AG04449 (cell line): ENCODE results near the gene PIK3CD.

Source experiments
- CTCF ChIA-PET: fragments of 350-600 bp; formaldehyde crosslinking; extraction: SDS; loops from one replicate; lab custom pipeline; 2021; ENCODE audit warnings: antibody characterized with exemption; lab: Yijun Ruan, JAX
- POLR2A ChIA-PET: fragments of 400-600, 350-600 bp; formaldehyde crosslinking; extraction: SDS; loops from one replicate; lab custom pipeline; 2020; ENCODE audit warnings: antibody characterized with exemption, inconsistent platforms; lab: Yijun Ruan, JAX
- DNase-seq: peaks from one replicate; pipeline ENCODE4 v3.0.0-alpha.2; 2010; ENCODE audit warnings: low read depth, low spot score
- H3K4me3 ChIP-seq: 2 replicates; pipeline ENCODE4 v1.5.1; 2011; ENCODE audit warnings: low read depth, mild to moderate bottlenecking, control low read depth, low read length
- TF ChIP-seq, protein P1 (sequence below): IDR thresholded peaks from one replicate; pipeline ENCODE4 v1.5.1; 2011; ENCODE audit warnings: mild to moderate bottlenecking, moderate library complexity, low read length, control low read depth, inconsistent platforms; ENCODE audit not compliant: insufficient read depth; ENCODE audit errors: missing control alignments

The PIK3CD gene

DNA sequence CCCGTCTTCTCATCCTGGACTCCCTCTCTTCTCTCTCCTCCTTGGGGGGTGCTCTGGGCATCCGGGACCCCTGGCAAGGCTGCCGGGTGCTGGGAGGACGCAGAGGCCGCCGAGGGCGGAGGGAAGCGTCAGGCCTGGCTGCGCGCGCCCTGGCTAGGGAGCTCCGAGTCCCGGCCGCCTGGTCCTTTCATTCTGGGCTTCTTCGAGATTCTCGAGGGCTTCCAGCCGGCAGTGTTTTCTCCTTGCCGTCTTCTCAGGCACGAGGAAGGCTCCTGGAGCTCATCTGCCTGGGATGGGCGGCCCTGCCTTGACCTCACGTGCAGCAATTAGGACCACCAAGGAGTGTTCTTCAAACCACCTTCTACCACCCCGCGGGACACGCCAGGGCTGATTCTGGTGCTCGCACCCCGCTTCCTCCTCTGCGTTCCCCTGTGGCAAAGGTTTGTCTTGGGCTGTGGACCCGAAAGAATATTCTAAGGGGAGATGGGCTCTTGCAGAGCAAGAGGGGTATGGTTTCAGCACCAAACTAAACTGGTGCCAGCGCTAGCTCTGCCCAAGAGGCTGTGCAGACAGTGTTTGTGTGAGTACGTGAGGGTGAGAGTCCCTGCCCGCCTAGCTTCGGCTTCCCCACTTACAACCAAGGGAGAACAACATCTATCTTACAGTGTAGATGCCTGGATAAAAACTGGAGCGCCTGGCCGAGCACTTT is 36.5 kb downstream of the PIK3CD start:
- TF ChIP-seq, protein P1, sequence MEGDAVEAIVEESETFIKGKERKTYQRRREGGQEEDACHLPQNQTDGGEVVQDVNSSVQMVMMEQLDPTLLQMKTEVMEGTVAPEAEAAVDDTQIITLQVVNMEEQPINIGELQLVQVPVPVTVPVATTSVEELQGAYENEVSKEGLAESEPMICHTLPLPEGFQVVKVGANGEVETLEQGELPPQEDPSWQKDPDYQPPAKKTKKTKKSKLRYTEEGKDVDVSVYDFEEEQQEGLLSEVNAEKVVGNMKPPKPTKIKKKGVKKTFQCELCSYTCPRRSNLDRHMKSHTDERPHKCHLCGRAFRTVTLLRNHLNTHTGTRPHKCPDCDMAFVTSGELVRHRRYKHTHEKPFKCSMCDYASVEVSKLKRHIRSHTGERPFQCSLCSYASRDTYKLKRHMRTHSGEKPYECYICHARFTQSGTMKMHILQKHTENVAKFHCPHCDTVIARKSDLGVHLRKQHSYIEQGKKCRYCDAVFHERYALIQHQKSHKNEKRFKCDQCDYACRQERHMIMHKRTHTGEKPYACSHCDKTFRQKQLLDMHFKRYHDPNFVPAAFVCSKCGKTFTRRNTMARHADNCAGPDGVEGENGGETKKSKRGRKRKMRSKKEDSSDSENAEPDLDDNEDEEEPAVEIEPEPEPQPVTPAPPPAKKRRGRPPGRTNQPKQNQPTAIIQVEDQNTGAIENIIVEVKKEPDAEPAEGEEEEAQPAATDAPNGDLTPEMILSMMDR: no peak
- H3K4me3 ChIP-seq: peak overlapping the region; percentile 61
- ChIA-PET CTCF (interaction anchor here (0.6 to 1.8 kb wide), 9 partner anchors 12 to 343 kb away, joined by 3 to 15 read pairs (median 5); no protein-coding TSS in a partner anchor), POLR2A (interaction anchor here (0.7 to 0.9 kb wide), 2 partner anchors 17 to 149 kb away, joined by 3 read pairs; partner anchors contain the start of gene SLC25A33)
- DNase-seq: no peak

DNA sequence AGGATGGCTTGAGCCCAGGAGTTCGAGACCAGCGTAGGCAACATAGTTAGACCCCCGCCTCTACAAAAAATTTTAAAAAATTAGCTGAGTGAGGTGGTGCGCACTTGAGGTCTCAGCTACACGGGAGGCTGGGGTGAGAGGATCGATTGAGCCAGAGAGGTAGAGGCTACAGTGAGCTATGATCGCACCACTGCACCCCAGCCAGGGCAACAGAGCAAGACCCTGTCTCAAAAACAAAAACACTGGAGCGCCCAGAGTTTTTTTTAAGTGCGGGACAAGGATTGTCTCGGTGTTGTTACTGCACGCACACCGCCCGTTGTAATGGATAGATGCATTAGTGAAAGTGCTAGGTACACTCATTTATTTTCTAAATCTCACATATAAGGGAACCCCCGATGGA is 37.1 kb downstream of the PIK3CD start:
- TF ChIP-seq, protein P1: no peak
- ChIA-PET CTCF (interaction anchor here (0.8 to 1.8 kb wide), 6 partner anchors 12 to 78 kb away, joined by 3 to 15 read pairs (median 4); no protein-coding TSS in a partner anchor), POLR2A (no interaction called here)
- no peak for DNase-seq
- H3K4me3 ChIP-seq: peak overlapping the region; percentile 61

DNA sequence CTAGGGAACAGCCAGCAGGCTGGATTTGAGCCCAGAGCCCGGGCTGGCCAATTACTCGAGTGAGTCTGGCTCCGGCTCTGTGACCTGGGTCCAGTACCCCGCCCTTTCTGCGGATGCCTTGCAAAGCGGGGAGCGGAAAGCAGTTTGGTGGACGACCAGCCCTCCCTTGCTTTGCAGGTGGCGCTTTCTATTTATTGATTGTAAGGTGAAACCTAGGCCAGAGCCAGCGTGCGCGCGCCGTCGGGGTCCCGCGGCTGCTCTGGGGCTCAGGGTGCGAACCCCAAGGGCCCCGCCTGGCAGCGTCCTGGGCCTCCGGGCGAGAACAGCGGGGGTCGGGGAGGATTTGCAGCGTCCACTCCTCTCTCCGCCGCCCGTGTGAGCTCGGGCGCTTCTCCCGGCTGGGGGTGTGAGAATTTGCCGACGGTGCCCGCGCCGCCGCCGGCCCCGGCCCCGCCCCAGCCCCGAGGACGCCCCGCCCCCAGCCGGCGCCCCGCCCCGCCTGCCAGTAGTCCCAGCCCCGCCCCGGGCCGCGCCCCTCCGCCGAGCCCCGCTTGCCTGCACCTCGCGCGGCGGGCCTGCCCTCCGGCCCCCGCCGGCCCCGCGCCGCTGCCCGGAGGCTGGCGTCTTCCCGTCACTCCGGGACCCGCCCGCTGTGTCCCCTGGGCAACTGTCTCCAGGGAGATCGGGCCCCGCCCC is 37.6 kb downstream of the PIK3CD start:
- POLR2A ChIA-PET: no interaction called here
- TF ChIP-seq, protein P1: no peak
- peak overlapping the region; percentile 71 for H3K4me3 ChIP-seq
- CTCF ChIA-PET: interaction anchor here (0.8 to 5.2 kb wide), 5 partner anchors 11 to 62 kb away, joined by 3 to 29 read pairs (median 7); no protein-coding TSS in a partner anchor
- DNase-seq: no peak

DNA sequence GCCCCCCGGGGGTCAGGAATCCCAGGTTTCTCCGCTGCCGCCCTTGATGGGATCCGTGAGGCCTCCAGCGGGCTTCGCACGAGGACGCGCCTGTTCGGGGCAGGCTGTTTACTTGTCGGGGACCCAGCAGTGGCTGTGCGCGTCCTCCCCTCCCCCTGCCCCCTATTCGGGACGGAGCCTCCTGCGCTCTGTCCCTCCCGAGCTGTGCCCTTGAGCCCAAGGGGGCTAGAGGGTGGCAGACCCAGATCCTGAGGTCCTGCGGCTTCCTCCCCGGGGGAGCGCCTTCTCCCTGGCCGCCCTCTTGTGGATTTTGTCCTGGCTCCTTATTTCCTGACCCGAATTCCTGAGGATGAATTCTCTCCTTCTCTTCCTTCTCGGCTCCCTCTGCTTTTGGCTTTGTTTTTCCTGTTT is 38.4 kb downstream of the PIK3CD start:
- DNase-seq: no peak
- ChIA-PET CTCF (interaction anchor here (0.6 to 5.2 kb wide), 7 partner anchors 8 to 95 kb away, joined by 3 to 29 read pairs (median 5); no protein-coding TSS in a partner anchor), POLR2A (no interaction called here)
- TF ChIP-seq, protein P1: peak; percentile 17
- H3K4me3 ChIP-seq: peak overlapping the region; percentile 71

DNA sequence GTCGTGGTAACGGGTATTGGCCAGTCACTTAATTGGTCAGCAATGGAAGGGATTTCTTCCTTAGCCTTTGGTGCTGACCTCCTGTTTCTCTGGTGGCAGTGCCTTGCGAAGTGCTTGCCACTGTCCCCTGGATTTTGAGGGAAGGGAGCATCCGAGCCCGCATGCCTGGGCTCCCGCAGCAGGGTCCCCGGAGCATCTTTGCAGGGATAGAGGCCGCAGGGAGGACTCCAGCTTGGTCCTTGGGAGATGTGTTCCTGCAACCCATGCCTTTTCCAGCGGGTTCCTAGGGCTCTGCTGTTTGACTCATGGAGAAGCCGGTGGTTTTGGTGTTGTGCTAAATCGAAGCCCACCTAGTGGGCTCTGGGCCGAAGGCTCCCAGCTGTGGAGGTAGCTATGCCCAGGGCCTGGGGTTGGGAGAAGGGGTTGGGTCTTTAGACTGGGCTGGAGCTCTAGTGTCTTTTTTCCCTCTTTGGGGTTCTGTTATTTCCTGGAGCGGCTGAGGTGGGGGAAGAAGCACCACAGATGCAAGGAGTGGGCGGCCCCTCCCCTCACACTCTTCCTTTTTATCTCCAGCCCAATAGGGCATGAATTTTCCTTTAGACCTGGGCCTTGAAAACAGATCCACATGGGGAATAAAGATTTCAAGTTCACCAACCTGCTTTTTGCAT is 39.0 kb downstream of the PIK3CD start:
- peak overlapping the region; percentile 71 for H3K4me3 ChIP-seq
- DNase-seq: no peak
- ChIA-PET POLR2A (interaction anchor here (1.7 kb wide), 1 partner anchor 10 kb away, joined by 8 read pairs; no protein-coding TSS in a partner anchor), CTCF (interaction anchor here (0.6 to 5.2 kb wide), 12 partner anchors 8 to 178 kb away, joined by 3 to 29 read pairs (median 5); no protein-coding TSS in a partner anchor)
- TF ChIP-seq, protein P1: no peak
